ENCODE data around the gene E2F4. TPM values are rescaled to one million over a fixed set of nuclear protein-coding genes. Genes with fewer than 3 reads are reported as not detected.

E2F4 gene
- total and polyA plus RNA-seq, 2 of the 13 experiments (the other 11 are each of a cell fraction or from before 2014, with no cell fraction given) = 84.8 to 91.2 TPM

- Histone ChIP-seq H3K4me2 (ENCODE audit: low read depth, low read length) (no peak overlapping the region), H3K9me3 (ENCODE audit: low read length) (no peaks in the 10 kb centered on the region), H2AFZ (ENCODE audit: low read length) (no peak overlapping the region), H3K27ac (ENCODE audit: extremely low read length, insufficient read depth, low read length) (no peak overlapping the region), H3K4me1 (ENCODE audit: insufficient read depth, low read length) (no peaks in the 10 kb centered on the region), H3K4me3 (replicated peaks in 1 of 3; ENCODE audit: insufficient read depth in 1 of 3, low read depth in 2 of 3, low read length in 3 of 3) (no peak overlapping the region), H3K27me3 (ENCODE audit: control insufficient read depth in 1 of 2, insufficient read depth in 2 of 2, low read length in 2 of 2) (no peaks in the 10 kb centered on the region), H4K20me1 (ENCODE audit: insufficient read depth, low read length) (no peaks in the 10 kb centered on the region), H3K36me3 (replicated peaks in 1 of 2; ENCODE audit: control insufficient read depth in 1 of 2, insufficient read depth in 2 of 2, low read length in 2 of 2) (peaks cover 47 to 70% of the 10 kb centered on the region in 2 experiments), H3K79me2 (ENCODE audit: insufficient read depth, low read length) (no peaks in the 10 kb centered on the region), H3K9ac (ENCODE audit: insufficient read depth, low read depth, low read length) (no peak overlapping the region)
- ChIA-PET POLR2A (interaction anchor here (0.9 kb wide), 1 partner anchor 8 kb away, joined by 3 read pairs; the partner anchor contains the start of gene E2F4), CTCF (ENCODE audit: low intra/inter-chr PET ratio, low total read pairs) (no interaction called here)
- DNase-seq (ENCODE audit: low spot score) (no peak), ATAC-seq (no peak), FAIRE-seq (no peak)
- TF ChIP-seq ZNF556 (CRISPR knock-in tag; IDR thresholded peaks at IDR 0.05; ENCODE audit: borderline replicate concordance) = no peak
- TF ChIP-seq ZNF614 (CRISPR knock-in tag; IDR thresholded peaks at IDR 0.05; ENCODE audit: borderline replicate concordance) = no peak
- TF ChIP-seq KLF15 (CRISPR knock-in tag; IDR thresholded peaks at IDR 0.05; ENCODE audit: borderline replicate concordance) = no peak
- TF ChIP-seq SNAI1 (CRISPR knock-in tag; IDR thresholded peaks at IDR 0.05; ENCODE audit: borderline replicate concordance) = no peak
- TF ChIP-seq XRCC5 (optimal IDR thresholded peaks at IDR 0.05; ENCODE audit: low read length) = no peak
- TF ChIP-seq ZBTB1 (CRISPR knock-in tag; IDR thresholded peaks at IDR 0.05; ENCODE audit: borderline replicate concordance) = no peak
- no peak for TF ChIP-seq TBX3 (IDR thresholded peaks at IDR 0.05; ENCODE audit: borderline replicate concordance)
- no peak for TF ChIP-seq ATM (IDR thresholded peaks at IDR 0.05; ENCODE audit: borderline replicate concordance)
- no peak for TF ChIP-seq SMARCC2 (IDR thresholded peaks at IDR 0.05)
- TF ChIP-seq ZNF619 (CRISPR knock-in tag; IDR thresholded peaks at IDR 0.05) = no peak
- no peak for TF ChIP-seq ZNF3 (CRISPR knock-in tag; IDR thresholded peaks at IDR 0.05)
- TF ChIP-seq ZBTB7B (CRISPR knock-in tag; IDR thresholded peaks at IDR 0.05) = no peak
- TF ChIP-seq HOXA5 (CRISPR knock-in tag; IDR thresholded peaks at IDR 0.05) = no peak
- no peak for TF ChIP-seq ZNF34 (CRISPR knock-in tag; IDR thresholded peaks at IDR 0.05; ENCODE audit: borderline replicate concordance)
- no TSS peak for BruUV-seq (replicated peaks)
- intact Hi-C loops (cut with micrococcal nuclease; ENCODE audit: unreplicated experiment) = no loop called here
- WGBS (ENCODE audit: low lambda C conversion rate) = 97% methylated on average over 22 of the region's 22 CpGs
- in situ Hi-C loops (cut with HindIII; ENCODE audit: extremely low pct_ligation_motif_present, low pct_unique_long_range_greater_than_20kb) = no loop called here
Measured at GRCh38 chr16:67199808-67200198, 7.8 kb downstream of the E2F4 start.
